A673 (cell line): ENCODE results near the gene C12orf57.

Experiments
- CTCF ChIP-seq: fragments of 300-800, 200-600 bp; sonication (generic); conservative IDR thresholded peaks from 2 replicates; pipeline ENCODE4 v1.5.1; 2017; ENCODE audit warnings: low read depth, mild to moderate bottlenecking, antibody characterized with exemption, low read length, moderate library complexity, mixed read lengths
- EZH2 ChIP-seq: fragments of 200-600 bp; sonication (generic); IDR thresholded peaks from 2 replicates; pipeline ENCODE4 v1.6.1; 2017; ENCODE audit warnings: borderline replicate concordance, low read depth, mild to moderate bottlenecking, mixed read lengths, antibody characterized with exemption, low read length; ENCODE audit not compliant: poor library complexity, severe bottlenecking

GRCh38 chr12:6909421-6910145, 34.2 kb upstream of the C12orf57 start:
- TF ChIP-seq EZH2 (no peak), CTCF (no peak)
